HG03460 (cell line): ENCODE results near the gene ING3.

Experiments
- ATAC-seq: cut with Tn5 transposase; IDR thresholded peaks from one replicate; pipeline ENCODE4 v1.9.1; 2021; ENCODE audit not compliant: unreplicated experiment

Gene ING3

DNA sequence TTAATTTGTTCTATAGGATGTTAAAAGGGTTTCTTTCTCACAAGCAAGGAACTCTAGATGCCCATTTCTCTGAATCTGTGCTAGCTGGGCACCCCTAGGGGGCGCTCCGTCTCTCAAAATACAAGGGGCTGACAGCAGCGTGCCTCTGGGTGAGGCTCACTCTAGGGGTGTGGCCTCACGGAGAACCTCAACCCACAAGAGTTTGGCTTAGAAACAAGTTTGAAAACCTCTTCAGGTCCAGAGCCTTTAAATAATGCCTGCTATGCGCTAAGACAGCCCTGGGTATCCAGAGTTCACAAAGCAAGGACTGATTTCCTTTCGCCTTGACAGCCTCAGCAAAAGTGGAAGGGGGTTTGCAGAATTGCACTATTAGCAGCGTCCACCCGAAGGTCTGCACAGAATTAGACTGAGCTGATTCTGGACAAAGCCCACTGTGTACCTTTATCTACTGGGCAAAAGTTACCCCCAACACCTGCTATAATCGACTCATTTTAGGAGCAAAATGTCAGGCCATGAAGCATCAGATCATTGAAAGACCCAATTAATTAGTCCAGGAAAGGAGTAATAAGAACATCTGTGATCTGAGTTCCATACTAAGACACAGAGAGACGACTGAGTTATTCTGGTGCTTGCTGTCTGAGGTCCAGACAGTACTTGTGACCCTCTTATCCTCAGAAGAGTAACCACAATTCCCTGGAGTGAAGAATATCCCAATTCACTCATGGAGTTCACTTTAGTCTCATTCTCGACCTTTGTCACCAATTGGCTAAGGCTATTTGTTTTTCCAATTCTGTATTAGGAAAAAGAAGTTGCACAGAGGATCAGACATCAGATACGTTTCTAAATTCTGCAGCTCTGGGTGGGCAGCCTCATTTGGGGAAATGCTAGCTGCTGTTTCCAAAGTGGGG lies 37.4 kb downstream of the ING3 start:
- ATAC-seq: peak; percentile 96

DNA sequence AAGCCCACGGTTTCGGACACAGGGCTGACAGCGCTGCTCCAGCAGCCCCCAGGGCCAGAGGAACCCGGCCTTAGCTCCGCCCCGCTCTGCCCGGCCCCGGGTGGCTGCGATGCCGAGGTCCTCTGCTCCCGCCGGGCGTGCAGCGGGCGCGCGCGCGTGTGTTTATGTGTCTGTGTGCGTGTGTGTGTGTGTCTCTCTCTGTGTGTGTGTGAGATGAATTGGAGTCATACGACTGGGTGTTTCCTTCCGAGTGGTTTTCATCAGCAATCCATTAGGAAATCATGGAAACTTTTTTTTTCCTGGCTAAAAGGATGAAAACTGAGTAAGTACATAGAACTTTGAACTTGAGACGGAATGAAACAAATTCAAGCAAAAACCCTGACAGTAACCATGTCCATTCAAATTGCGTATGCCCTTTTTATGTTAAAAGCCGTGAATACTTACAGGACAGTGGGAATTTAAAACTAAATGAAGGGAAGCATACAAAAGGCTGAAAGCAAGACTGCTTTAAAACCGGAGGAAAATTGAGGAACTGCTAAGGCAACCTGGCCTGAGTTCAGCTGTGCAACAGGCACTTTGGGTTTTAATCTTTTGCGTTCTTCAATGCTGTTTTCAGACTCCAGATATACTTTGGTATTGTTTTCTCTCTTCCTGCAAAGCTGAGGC lies 38.1 kb downstream of the ING3 start, which contains the start of gene CPED1:
Gene CPED1 (plus strand): TSS at position 121 of the 666 bp plus-strand sequence. CDS start 911 bp downstream, outside the sequence.
- ATAC-seq: peak; percentile 54

DNA sequence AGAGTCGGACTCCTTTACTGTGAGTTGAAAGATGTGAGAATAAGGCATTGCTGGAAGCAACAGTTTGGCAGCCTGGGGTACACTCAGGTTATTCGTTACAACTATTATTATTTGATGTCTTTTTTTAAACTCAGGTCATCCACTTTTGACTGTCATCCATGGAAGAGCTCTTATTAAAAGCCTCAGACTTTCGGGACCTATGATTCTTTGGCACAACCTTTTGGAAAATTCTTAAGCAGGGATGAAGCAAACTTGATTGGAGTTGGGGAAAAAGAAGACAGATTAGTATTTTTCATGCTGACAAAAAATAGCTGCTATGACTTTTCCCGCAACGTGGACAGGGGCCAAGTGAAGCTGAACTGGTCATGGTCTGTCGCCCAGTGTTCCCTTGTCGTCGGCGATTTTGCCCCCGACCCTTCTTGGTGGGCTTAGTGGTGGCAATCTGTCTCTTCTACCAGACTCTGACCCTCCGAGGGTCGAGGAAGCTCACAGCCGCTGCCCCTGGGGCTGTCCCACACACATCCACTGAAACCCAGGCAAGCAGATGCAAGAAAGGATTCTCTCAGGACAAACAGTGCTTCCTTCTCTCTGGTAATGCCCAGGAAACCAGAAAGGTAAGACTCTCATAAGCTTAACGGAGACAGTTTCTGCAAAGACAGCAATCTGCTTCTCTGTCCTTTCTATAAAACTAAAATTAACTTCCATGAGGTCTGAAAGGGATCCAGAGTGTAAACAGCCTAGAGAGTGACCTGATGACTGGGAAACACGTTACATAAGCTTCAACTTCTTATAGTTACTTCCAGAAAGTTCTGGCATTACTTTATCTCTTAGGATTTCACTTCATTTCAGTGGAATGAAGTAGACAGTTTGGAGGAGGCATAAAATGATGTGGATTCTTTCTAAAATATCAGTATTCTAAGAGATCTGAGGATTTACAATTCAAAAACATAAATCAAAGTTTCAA lies 39.0 kb downstream of the ING3 start:
- no peak for ATAC-seq

DNA sequence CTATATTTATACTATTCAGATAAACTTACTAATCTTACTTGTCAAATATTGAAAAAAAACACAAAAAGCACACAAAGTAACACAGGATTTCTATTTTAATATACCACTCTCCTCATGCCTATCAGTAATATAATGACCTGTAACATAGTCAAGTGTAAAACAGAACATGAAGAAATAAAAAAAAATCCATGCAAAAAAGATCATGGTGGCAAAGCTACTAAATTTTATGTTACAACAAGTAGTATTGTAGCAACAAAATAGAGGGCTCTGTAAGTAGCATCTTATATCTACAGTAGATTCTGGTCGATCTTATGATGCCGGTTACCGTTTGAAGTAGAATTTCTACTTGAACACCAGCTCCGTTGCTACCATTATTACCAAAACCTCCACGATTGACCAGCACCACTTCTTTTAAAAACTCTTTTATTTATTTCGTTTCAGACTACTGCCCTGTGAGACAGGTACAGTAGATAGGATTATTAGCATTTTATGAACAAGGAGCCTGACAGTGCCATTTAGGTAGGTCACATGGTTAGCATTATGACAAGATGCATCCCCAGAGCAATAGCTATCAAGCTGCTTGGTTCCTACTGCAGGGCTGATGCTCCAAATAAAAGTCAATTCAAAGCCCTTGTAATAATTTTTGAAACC lies 40.0 kb downstream of the ING3 start:
- ATAC-seq: no peak

DNA sequence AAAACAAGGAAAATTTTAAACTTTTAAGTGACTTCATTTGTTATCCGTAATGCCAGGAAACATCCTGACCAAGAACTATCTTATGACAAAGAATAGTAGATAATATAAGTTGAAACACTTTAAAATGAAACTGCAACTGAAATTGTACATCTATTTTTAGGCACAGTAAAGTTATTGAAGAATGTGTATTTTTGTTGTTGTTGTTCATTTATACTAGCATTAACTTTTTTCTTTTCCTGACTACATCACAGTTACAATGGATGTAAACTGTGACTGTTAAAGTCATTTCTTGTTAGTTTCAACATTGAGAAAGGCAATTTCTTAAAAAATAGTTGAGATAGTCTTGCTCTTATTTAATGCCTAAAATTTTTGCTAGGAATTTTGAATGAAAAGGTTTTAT lies 40.6 kb downstream of the ING3 start:
- ATAC-seq: no peak

DNA sequence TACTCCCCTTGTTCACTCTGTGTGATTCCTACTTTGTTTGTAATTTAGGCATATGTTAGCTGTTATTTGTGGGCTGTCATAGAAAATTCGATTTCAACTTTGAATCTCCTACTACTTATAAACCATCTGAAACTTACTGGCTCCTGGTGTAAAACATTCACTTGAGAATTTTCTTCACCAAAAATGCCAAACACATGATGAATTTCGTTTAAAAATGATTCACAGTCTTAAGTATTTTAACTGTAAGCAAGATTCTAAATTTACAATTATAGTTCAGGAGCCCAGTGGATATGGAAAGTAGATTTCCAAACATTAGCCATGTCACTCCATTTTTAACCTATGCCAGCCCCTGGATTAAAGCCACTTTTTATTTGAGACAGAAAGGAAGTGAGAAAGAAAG lies 41.0 kb downstream of the ING3 start:
- no peak for ATAC-seq

DNA sequence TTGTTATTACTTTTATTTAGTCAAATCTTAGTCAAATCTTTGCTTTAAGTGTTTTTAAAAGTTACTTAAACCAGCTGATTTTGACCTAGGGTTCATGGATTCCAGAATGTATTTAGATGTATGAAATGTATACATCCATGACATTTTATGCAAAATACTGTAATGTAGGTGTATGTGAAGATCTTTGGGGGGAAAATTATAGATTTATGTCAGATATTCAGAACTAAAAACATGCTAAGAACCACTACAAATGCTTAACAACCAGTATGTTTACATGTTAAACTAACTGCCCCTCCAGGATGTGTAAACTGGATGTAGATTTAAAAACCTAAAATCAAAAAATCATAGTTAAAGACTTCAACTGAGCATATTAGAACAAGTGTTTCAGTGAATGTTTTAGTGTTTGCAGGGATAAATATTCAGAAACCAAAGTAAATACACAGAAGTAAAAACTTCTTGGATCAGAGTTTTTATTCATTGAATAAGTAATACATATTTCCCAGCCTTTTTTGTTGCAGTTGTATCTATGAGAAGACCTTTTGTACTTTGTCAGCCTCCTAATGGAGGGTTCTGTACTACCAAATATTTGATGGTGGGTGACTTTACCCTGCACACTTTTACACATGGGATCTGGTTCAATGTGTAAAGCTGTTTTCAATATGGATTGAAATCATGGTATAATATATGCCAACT lies 41.8 kb downstream of the ING3 start:
- no peak for ATAC-seq

DNA sequence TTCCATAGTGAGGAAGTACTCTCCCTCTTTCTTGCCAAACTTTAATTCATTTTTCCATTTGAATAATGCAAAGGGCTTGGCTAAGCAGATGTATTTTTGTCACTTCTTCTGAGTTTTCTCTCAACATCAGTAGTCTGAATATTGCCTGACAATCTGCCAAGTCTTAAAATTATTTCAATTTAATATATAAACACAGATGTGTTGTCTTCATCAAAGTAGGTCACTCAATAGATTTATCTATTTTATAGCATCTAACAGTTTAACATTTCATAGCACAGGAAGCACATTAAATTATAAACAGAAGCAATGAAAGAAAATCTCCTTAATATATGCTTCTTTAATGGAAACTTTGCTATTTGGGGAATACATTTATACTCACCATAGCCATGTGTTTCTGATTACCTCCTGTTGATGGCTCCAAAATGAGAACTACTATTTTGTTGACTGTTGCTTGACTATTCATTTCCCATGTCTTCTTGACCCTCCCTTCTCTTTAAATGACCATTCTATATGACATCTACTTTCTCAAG lies 42.5 kb downstream of the ING3 start:
- ATAC-seq: no peak

DNA sequence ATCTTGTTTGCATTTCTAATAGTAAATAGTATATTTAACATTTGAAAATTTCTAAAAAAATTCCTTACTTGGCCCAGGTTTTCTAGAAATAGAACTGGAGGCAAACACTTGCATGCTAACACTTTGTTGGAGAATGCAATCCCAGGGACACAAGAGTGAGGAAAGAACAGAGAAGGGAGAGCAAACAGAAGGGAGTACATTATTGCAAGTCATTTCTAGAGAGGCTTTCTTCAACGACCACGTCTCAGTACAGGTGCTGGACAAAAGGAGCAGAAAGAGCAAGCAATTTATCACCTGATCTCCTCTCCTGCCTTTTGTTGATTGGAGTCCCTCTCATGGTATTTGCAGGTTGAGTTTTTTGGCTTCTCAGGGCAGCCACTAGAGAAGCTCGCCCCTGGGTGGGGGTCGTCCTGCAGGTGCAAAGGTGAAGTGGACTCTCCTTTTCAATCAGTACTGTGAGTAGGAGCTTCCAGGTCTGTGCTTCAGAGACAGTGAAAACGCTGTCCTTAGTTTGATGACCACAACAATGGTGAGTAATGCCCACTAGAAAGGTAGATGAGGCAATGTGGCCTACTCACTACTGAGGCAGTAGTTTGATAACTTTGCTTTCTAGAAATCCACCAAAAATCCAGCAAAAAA lies 43.1 kb downstream of the ING3 start:
- no peak for ATAC-seq

DNA sequence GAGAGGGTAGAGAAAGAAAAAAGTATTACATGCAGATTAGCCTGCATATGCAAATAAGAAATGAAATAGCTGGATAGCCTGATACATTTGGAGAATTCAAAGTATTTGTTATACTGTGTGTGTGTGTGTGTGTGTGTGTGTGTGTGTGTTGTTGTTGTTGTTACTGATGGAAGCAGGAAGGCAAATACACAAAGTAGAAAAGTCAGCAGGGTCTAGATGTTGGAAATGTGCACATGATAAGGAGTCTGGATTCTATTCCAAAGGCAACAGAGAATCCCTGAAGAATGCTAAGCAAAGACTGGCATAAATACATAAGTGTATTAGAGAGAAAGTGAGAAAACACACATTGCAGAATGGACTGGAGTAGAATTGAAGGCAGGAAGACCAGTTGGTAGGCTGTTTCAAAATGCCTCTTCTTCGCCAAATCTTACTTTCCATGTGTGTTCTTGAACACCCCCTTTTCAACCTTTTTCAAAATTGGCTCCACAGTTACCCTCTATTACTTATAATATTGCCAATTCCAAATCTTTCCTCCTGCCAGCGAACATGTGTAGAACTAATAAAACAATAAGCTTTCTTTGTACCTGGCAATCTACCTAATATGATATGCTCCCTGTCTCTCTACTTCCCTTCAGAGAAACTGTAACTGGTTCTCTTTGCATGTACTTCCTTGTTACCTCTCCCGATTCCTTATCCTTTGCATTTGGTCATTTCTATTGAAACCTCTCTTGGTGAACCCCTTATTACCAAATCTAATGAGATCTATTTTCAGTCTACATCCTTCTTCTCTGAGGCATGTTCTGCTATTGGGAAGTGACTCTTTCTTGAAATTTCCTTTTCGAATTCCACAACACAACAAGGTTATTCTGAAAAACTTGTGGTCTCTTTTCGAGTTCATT lies 44.2 kb downstream of the ING3 start:
- ATAC-seq: no peak

DNA sequence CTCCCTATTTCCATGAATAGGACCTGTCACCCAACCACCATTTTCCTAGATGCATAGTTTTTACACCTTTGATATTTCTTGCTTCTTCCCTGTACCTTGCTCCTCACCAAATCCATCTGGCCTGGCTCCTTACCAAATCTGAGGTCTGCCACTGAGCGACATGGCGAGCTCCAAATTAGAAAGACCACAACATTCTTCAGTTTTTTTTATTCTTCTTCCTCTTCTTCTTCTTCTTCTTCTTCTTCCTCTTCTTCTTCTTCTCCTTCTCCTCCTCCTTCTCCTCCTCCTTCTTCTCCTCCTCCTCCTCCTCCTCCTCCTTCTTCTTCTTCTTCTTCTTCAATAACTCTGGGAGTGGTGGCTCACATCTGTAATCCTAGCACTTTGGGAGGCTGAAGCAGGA lies 45.1 kb downstream of the ING3 start:
- no peak for ATAC-seq

DNA sequence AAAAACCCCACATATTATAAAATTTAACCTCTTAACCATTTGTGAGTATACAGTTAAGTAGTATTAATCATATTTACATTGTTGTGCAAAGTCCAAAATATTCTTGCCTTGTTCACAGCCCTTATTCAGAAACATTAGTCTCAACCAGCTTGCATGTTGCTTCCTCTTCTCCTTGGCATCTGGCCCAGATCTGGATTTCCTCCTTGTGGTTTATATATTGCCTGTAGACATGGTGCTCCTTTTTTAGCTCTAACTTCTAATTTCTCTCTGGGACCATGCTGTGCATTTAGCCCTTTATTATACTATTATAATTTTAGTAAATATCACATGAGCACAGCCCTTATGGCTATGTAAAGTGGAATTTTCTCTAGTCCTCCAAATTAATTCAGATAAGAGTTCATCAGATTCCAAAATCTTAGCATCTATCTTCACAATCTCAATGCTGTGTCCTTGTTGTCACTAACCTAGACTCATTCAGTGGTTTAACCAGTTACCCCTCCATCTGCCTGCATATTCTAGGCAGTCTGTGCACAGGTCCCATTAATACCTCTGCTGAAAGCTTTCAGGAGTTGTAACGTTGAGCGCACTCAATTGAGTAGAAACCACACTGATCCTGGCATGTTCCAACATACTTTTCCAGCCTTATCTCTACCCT lies 45.9 kb downstream of the ING3 start:
- no peak for ATAC-seq

DNA sequence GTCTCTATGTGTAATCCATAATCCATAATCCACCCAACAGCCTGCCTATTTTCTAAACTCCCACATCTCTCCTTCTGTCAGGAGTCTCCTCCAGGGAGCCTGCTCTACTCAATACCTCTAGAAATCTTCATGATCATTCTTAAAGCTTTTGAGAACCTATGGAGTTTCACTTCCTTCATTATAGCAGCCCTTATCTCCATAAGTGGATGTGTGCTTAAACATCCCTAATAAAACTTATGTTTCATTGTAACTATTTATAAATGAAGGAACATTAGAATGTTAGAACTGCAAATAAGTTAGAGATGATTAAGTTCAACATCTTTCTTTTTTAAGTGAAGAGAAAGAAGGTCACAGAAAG lies 46.4 kb downstream of the ING3 start:
- no peak for ATAC-seq

DNA sequence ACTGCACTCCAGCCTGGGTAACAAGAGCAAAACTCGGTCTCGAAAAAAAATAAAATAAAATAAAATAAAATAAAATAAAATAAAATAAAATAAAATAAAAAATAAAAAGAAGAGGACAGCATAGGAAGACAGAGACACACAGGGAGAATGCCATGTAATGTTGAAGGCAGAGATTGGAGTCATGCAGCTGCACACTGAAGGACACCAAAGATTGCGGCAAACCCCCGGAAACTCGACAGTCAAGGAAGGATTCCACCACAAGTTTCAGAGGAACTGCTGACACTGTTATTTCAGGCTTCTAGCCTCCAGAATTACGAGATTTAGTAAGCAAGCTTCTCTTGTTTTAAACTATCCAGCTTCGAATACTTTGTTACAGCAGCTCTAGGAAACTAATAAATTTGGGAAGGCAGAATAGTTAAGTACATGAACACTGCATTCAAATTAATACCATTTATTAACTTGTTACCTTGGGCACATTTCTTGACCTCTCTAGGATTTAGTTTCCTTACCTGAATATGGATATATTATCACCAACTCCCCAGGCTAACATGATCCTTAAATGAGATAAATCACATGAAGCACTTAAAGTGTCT lies 47.4 kb downstream of the ING3 start:
- ATAC-seq: no peak

DNA sequence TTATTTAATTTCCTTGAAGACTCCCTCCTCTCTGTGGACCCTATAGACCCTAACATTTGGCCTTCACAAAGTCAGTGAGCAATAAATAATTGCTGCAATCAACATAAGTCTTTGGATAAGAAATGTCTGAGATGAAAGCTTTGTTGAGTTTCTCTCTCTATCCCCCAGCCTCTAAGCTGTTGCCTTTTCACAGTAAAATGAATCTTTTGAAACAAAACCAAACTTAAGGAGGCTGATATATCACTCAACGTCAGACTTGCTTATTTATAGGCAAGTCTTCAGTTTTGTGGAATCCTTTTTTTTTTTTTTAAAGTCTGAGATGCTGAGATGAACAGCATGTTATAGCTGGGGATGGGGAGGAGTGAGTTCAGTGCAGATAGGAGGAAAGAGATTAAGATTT lies 47.9 kb downstream of the ING3 start:
- ATAC-seq: no peak

DNA sequence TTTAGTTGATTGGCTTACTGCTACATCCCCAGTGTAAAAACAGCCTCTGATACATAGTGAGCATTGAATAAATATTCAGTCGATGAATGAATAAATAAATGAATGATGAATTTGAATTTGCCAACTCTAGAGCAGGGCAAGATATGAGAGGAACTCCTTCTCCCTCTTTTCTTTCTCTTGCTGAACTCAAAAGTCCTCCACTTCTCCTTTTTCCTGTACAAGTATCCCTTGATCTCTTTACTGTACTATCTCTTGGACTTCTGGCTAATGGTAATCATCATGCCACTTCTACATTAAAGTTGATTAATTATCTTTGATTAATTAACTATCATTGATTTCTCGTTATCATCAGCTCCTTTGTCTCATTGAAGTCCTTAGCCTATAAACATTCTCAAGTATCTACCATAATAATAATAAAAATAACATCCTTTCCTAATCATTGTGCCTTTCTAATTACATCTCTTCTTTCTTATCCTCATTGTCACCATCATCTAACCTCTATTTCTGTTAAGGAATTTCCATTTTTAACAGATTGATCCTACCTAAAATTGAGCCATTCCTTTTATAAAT lies 48.5 kb downstream of the ING3 start:
- ATAC-seq: no peak
